Measurements from ENCODE around the gene ICE1.

Gene ICE1

DNA sequence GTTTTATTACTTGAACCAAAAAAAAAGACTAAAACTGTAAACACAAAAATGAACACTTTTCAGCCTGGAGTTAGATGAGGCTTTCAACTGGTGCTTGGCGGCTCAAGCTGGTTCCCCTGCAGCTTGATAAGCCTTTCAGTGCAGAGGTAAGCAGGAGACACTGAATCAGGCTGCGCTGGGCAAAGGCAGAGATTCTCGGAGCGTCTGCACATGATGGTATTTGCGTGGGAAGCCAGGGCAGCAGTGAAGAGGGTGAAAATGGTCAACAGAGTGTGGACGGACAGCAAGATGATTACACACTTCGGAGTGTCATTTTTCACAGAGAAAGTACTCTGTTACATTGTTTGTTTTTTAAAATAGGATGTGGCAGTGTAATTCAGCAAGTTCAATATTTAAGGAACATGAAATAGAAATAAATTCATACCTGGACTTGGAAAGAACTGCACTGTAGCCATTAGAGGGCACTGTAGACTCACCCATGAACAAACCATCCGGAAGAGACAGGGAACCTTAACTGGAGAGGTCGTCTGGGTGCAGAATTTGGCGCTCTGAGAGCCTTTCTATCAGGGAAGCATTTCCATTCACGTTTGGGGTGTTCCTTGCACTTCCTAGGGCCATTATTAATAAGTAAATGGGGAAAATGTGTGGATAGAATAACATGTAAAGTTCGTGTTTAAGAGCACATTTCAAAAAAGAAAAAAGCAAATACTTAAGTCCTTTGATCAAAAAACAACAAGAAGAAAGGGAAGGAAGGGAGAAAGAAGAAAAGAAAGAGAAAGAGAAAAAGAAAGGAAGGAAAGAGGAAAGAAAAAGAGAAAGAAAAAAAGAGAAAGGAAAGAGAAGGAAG is 69.8 kb downstream of the ICE1 start:
- TF ChIP-seq, protein P1, sequence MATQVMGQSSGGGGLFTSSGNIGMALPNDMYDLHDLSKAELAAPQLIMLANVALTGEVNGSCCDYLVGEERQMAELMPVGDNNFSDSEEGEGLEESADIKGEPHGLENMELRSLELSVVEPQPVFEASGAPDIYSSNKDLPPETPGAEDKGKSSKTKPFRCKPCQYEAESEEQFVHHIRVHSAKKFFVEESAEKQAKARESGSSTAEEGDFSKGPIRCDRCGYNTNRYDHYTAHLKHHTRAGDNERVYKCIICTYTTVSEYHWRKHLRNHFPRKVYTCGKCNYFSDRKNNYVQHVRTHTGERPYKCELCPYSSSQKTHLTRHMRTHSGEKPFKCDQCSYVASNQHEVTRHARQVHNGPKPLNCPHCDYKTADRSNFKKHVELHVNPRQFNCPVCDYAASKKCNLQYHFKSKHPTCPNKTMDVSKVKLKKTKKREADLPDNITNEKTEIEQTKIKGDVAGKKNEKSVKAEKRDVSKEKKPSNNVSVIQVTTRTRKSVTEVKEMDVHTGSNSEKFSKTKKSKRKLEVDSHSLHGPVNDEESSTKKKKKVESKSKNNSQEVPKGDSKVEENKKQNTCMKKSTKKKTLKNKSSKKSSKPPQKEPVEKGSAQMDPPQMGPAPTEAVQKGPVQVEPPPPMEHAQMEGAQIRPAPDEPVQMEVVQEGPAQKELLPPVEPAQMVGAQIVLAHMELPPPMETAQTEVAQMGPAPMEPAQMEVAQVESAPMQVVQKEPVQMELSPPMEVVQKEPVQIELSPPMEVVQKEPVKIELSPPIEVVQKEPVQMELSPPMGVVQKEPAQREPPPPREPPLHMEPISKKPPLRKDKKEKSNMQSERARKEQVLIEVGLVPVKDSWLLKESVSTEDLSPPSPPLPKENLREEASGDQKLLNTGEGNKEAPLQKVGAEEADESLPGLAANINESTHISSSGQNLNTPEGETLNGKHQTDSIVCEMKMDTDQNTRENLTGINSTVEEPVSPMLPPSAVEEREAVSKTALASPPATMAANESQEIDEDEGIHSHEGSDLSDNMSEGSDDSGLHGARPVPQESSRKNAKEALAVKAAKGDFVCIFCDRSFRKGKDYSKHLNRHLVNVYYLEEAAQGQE (IDR thresholded peaks at IDR 0.05; ENCODE audit: insufficient read depth in 1 of 2, low read depth in 2 of 2, low read length in 2 of 2) = no peak
- TF ChIP-seq TAF1 (IDR thresholded peaks at IDR 0.05; ENCODE audit: borderline replicate concordance, insufficient read depth, low read length) (no peak), POLR2AphosphoS5 (IDR thresholded peaks at IDR 0.05; ENCODE audit: low read depth, low read length) (no peak; the same call in 1 of the 2 replicates)

DNA sequence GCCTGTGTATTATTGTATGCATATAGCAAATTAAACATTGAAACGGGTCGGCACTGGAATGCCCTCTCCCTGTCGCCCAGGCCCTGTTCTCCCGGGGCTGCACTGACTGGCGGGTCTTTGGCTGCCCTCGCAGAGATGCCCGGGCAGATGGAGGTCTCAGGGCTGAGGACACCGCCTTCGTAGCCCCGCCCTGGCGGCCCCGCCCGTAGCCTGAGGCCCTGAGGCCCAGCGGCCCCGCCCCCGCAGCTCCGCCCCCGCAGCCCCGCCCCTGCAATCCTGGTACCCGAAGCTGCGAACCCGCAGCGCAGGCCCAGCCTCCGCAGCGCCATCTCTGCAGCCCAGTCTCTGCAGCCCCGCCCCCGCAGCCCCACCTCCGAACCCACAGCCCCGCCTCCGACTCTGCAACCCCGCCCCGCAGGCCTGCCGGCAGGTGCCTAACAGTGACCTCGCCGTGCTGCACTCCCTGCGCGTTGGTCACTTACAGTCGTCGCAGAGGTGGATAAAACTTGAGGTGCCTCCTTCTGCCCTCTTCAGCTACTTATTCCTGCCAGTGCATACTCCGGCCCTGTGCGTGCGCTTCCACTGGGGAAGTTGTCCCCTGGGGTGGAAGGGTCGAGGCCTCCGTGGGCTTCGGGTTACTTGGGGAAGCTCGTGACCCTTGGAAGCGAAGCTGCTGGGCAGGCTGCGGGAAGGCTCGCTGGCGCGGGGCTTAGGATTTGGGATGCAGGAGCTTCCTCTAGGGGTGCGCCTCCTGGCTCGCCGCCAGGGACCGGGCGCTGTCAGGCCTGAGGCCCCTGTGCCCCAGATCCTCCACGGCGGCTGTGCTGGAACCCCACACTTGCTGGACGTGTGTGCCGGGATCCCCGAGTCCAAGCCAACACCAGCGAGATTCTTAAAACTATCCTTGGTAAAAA is 72.3 kb downstream of the ICE1 start:
- TF ChIP-seq POLR2AphosphoS5 (IDR thresholded peaks at IDR 0.05; ENCODE audit: low read depth, low read length) (no peak), TAF1 (IDR thresholded peaks at IDR 0.05; ENCODE audit: borderline replicate concordance, insufficient read depth, low read length) (no peak), FOXP2 (optimal IDR thresholded peaks at IDR 0.05; ENCODE audit: borderline replicate concordance, extremely low read depth, extremely low read length, insufficient read depth) (no peak), SIN3A (IDR thresholded peaks at IDR 0.05; ENCODE audit: borderline replicate concordance, insufficient read depth, low read length) (no peak)
- TF ChIP-seq, protein P1 (IDR thresholded peaks at IDR 0.05; ENCODE audit: insufficient read depth in 1 of 2, low read depth in 2 of 2, low read length in 2 of 2) = no peak

DNA sequence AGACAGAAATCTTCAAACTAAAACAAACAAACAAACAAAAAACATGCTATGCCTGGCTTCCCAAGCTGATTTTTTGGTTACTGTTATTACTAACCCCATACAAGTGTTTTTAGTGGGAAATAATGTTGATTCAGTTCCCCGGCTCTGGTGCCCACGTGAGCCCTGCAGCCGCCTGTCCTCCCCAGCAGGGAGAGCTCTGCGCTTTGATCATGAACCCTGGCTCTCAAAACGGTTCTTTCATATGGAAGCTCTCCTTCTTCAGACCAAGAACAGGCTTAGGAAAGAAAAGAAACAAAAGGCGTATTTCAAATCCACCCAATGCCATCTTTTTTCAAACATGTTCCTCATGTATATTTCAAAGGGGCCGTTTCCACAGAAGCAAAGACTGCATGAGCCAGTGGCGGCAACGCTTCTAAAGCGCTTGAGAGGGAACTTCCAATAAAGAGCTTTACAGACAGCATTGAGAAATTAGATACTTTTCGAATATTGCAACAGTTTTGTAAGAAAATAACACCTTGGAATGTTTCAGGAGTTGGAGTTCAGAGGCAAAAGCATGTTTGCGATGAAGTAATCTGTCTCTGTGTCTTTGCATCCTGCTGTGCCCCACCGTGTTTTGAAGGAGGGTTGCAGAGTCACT is 74.8 kb downstream of the ICE1 start:
- TF ChIP-seq, protein P1 (IDR thresholded peaks at IDR 0.05; ENCODE audit: insufficient read depth in 1 of 2, low read depth in 2 of 2, low read length in 2 of 2) = no peak
- no peak for TF ChIP-seq SIN3A (IDR thresholded peaks at IDR 0.05; ENCODE audit: borderline replicate concordance, insufficient read depth, low read length)
- TF ChIP-seq POLR2AphosphoS5 (IDR thresholded peaks at IDR 0.05; ENCODE audit: low read depth, low read length) = no peak
- TF ChIP-seq TAF1 (IDR thresholded peaks at IDR 0.05; ENCODE audit: borderline replicate concordance, insufficient read depth, low read length) = no peak

DNA sequence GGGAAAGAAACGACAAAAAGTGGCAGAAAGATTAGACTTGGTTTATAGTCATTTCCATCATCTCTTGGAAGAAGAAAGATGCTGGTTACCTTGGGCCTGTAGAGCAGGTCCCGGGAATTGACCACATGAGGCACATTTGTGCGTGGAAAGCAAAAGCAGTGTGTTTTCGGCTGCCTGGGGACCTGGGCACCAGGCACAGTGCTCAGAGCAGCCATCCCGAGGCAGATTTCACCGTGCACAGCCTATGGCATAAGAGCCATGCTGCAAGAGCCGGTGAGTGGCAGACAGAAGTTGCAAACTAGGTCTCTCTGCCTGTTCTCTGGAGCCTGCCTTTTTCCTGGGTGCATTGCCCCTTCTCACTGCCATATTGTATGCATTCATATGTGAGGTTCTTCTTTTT is 77.0 kb downstream of the ICE1 start:
- TF ChIP-seq FOXP2 (optimal IDR thresholded peaks at IDR 0.05; ENCODE audit: borderline replicate concordance, extremely low read depth, extremely low read length, insufficient read depth) (no peak), POLR2AphosphoS5 (IDR thresholded peaks at IDR 0.05; ENCODE audit: low read depth, low read length) (no peak), SIN3A (IDR thresholded peaks at IDR 0.05; ENCODE audit: borderline replicate concordance, insufficient read depth, low read length) (no peak), TAF1 (IDR thresholded peaks at IDR 0.05; ENCODE audit: borderline replicate concordance, insufficient read depth, low read length) (no peak)
- TF ChIP-seq, protein P1 (IDR thresholded peaks at IDR 0.05; ENCODE audit: insufficient read depth in 1 of 2, low read depth in 2 of 2, low read length in 2 of 2) = no peak
